ENCODE results near the gene ITLN1.
"Not testable (repeated sequence)": the region's sequence is repeated elsewhere in the genome, so short reads cannot be mapped to it uniquely, and the experiment has no call there.

ITLN1 gene

GRCh38 chr1:160885042-160885441 lies at the start of gene ITLN1:
ITLN1 (minus strand) TSS chr1:160885180; CDS start chr1:160884877, 303 bp downstream.
- DNase-seq (ENCODE audit: low read depth): no peak

GRCh38 chr1:160933305-160933704 lies 48.3 kb upstream of the ITLN1 start:
- DNase-seq (ENCODE audit: low read depth): not testable (repeated sequence)

- DNase-seq (ENCODE audit: low read depth): no peak
Observed at GRCh38 chr1:160925652-160926244, 40.8 kb upstream of the ITLN1 start.

GRCh38 chr1:160924791-160925651 lies 40.0 kb upstream of the ITLN1 start:
- no peak for DNase-seq (ENCODE audit: low read depth)

GRCh38 chr1:160916666-160917065 lies 31.7 kb upstream of the ITLN1 start:
- DNase-seq (ENCODE audit: low read depth): no peak

GRCh38 chr1:160913229-160913628 lies 28.2 kb upstream of the ITLN1 start:
- DNase-seq (ENCODE audit: low read depth): not testable (repeated sequence)

GRCh38 chr1:160911925-160912324 lies 26.9 kb upstream of the ITLN1 start:
- DNase-seq (ENCODE audit: low read depth): no peak

GRCh38 chr1:160911441-160911840 lies 26.5 kb upstream of the ITLN1 start:
- no peak for DNase-seq (ENCODE audit: low read depth)

- no peak for DNase-seq (ENCODE audit: low read depth)
Observed at GRCh38 chr1:160910170-160910750, 25.3 kb upstream of the ITLN1 start.

- no peak for DNase-seq (ENCODE audit: low read depth)
Observed at GRCh38 chr1:160907976-160908375, 23.0 kb upstream of the ITLN1 start.

GRCh38 chr1:160905617-160905989 lies 20.6 kb upstream of the ITLN1 start:
- no peak for DNase-seq (ENCODE audit: low read depth)

- no peak for DNase-seq (ENCODE audit: low read depth)
Observed at GRCh38 chr1:160904783-160905616, 20.0 kb upstream of the ITLN1 start.

- DNase-seq (ENCODE audit: low read depth): not testable (repeated sequence)
Observed at GRCh38 chr1:160902251-160902650, 17.3 kb upstream of the ITLN1 start.

- no peak for DNase-seq (ENCODE audit: low read depth)
Observed at GRCh38 chr1:160901768-160902167, 16.8 kb upstream of the ITLN1 start.

GRCh38 chr1:160900683-160901082 lies 15.7 kb upstream of the ITLN1 start:
- not testable (repeated sequence) for DNase-seq (ENCODE audit: low read depth)

GRCh38 chr1:160894368-160895135 lies 9.6 kb upstream of the ITLN1 start:
- not testable (repeated sequence) for DNase-seq (ENCODE audit: low read depth)

GRCh38 chr1:160891474-160891873 lies 6.5 kb upstream of the ITLN1 start:
- no peak for DNase-seq (ENCODE audit: low read depth)

- DNase-seq (ENCODE audit: low read depth): no peak
Observed at GRCh38 chr1:160888926-160889325, 3.9 kb upstream of the ITLN1 start.

- no peak for DNase-seq (ENCODE audit: low read depth)
Observed at GRCh38 chr1:160887071-160887470, 2.1 kb upstream of the ITLN1 start.

GRCh38 chr1:160884579-160884978 lies 401 bp downstream of the ITLN1 start:
- DNase-seq (ENCODE audit: low read depth): no peak

Measured in GM04504 (cell line).